HG03432 (cell line): Measurements from ENCODE around the gene SLAMF9.

Experiments
- ATAC-seq: cut with Tn5 transposase; IDR thresholded peaks from one replicate; pipeline ENCODE4 v1.9.1; 2021; ENCODE audit warnings: mild to moderate bottlenecking, moderate library complexity; ENCODE audit not compliant: unreplicated experiment

The SLAMF9 gene

DNA sequence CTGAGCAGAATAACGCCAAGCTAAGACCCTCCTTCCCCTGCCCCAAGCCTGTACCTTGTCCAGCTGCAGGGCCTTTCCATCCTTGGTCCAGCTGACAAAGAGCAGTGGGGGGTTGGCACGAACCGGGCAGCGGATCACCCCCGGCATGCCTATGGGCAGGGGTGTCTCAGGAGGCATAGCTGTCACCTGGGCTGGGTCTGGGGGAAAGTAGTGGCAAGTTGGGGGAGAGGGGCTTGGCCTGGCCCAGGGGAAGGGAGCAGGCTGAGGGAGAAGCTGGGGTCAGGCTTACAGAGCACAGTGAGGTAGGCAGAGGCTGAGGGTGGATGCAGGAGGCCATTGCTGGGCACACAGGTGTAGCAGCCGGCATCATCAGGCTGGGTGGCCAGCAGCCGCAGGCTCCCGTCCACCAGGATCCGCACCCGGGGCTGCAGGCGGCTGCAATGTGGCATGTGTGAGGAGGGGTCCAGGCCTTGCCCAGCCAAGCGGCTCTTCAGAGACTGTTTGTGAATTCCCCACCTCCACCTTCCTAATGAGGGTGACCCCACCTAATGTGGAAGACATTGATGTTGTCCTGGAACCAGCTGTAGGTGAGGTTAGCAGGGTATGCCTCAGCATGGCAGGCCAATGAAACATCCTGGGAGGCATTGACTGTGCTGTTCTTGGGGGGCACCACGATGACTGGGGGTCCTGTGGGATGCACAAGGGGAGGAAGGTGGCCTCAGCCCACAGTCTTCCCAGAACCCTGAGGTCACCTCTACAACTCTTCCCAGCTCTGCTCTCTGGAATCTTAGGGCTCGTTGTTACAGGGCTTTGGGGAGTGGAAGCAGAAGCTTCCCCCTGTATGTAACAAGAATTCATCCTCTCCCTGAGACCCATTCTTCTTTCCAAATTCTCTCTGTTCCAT, 19.6 kb downstream of the SLAMF9 start:
- ATAC-seq, result no peak

DNA sequence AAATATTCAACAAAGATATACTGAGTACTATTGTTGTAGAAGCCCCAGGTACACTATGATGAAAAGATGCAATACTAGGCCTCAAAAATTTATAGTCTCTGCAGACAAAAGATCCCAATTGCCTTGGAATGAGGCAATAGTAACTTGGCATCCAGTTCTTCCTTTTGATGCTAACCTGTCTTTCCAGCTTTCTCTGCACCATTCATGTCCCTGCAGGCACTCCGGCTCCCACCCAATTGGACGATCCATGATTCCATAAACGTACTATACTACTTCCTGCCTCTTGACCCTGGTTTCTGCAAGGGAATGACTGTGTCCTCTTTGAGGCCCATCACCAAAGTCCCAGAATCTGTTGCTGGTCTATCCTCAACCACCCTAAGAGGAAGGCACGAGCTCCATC, 20.7 kb downstream of the SLAMF9 start:
- ATAC-seq, result no peak

DNA sequence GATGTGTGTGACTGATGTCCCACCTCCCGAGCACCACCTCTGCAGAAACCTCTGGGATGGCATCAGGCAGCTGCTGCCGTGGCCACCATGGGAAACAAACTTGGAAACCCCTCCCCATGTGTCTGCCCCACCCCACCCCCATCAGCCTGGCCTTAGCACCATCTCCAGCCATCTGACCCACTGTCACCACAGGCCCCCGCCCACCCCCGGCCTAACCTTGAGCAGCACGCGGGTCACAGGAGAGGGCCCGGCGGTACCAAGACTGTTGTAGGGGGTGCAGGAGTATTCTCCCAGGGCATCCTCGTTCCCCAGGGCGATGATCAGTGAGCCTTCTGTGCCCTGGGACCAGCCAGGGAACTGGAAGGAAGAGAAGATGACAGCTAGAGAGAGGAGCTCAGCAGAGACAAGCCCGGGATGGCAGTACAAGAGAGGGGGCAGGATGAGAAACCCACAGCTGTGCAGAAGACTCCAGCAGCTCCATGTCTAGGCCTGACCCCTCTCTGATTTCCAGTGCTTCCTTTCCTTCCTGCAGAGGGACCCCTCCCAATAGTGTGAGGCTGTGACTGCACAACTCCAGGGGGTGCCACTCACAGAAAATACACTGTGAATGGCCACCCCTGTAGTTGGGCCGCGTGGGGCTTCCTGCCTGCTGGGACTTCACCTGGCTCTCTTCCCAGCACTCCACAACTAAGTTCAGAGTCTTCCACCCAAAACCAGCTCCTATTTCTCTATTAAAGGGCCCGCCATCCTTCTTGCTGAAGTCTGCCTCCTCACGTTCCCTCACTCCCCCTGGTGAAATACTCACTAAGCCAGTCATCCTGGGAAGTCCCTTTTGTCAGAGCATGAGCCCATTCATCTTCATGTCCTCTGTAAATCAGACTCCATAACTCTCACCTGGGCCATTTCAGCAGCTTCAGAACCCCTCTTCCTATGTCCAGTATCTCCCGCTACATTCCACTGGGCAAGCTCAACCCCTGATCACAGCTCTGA, 21.4 kb downstream of the SLAMF9 start:
- ATAC-seq, result no peak

- no peak for ATAC-seq
Measured at GRCh38 chr1:159931795-159932173, 22.3 kb downstream of the SLAMF9 start.

GRCh38 chr1:159931101-159931794, 22.8 kb downstream of the SLAMF9 start:
- no peak for ATAC-seq

DNA sequence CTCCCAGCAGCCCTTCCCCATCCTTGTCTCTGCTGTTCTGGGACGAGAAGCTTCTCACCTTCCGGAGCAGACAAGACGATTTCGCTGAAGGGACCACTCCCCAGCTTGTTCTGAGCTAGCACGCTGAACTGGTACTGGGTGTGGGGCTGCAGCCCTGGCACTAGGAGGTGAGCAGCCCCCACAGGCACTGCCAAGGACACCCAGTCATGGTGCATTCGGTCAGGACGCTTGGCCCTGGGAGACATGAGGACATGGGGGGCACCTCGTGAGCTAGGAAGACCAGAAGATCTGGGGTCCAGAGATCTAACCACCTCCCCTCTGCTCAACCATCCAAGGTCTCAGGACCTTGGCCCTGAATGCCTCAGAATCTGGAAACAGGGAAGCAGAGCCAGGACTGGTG, 23.4 kb downstream of the SLAMF9 start:
- no peak for ATAC-seq

GRCh38 chr1:159930216-159930615, 23.8 kb downstream of the SLAMF9 start:
- no peak for ATAC-seq

- ATAC-seq, result no peak
Measured at GRCh38 chr1:159929155-159930051, 24.6 kb downstream of the SLAMF9 start.

GRCh38 chr1:159928491-159929050, 25.5 kb downstream of the SLAMF9 start:
- no peak for ATAC-seq

DNA sequence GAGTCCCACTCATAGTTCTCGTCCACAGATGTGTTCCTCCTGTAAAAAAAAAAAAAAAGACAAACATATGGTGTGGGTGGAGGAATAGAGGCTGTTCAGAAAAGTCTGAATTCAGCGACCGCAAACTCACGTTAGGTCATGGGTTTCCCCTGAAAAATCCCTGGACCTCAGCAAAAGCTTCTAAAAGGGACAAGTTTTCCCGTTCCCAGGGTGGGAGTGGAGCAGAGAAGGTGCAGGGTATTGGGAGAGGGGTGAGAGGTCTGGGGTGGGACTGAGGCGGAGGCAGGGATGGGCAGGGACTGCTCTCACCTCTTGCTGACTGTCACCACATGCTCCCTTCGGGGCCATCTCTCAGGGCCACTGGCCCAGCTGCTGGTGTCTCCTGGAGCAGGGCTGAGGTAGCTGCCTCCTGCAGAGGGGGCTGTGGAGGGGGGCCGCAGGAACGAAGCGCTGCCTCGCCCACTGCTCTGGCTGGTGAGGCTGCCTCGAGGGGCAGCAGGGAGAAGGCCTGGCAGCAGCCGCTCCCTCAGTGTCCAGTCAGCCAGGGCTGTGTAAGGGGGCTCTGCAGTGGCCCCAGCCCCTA, 26.1 kb downstream of the SLAMF9 start:
- no peak for ATAC-seq

DNA sequence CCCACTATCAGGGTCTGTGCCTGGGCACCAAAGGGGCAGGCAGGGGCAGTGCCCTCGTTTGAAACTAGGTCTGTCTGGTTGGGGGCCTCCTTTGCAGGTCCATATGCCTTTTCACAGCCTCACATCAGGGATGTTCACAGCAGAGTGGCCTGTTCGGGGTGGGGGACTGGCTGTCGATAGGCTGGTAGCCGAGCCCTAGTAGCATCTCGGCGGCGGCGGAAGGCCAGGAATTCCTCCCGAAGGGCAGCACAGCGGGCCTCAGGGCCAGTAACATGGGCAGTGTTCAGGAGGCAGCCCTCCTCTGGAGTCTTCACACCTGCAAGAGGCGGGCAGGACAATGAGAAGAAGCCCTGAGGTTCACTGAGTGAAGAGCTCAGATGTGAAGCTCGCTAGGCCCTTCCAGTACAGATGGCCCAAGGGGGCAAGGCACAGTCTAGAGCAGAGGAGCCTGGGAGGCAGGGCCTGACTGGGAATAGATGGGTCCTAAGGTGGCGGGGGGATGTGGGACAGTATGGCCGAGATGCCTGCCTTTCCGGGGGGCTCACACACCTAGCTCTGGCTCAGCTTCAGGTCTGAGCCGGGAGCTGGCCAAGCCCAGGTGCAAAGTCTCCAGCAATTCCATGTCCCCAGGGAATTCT, 26.7 kb downstream of the SLAMF9 start:
- ATAC-seq, result no peak

GRCh38 chr1:159925719-159926078, 28.3 kb downstream of the SLAMF9 start:
- ATAC-seq, result peak; percentile 1

GRCh38 chr1:159924791-159925718, 29.0 kb downstream of the SLAMF9 start, which contains the start of gene TAGLN2:
Gene TAGLN2 (minus strand): TSS chr1:159925507. CDS start chr1:159920509, 4,998 bp downstream.
- peak; percentile 71 for ATAC-seq

GRCh38 chr1:159924025-159924790, 29.8 kb downstream of the SLAMF9 start:
- ATAC-seq, result peak; percentile 19

GRCh38 chr1:159923203-159924024, 30.6 kb downstream of the SLAMF9 start:
- peak; percentile 35 for ATAC-seq
